HepG2 (cell line): ENCODE measurements around the gene PKNOX2. TPM values are rescaled to one million over a fixed set of nuclear protein-coding genes. Genes with fewer than 3 reads are reported as not detected.

ENCODE experiments used
- ATF6 ChIP-seq: sonication (generic); formaldehyde crosslinking; conservative IDR thresholded peaks from 2 replicates; pipeline ENCODE4 v1.4.0; 2020; ENCODE audit warnings: missing genetic modification reagents
- GABPB1 ChIP-seq: IDR thresholded peaks from 2 replicates; pipeline ENCODE4 v1.6.1; 2016; ENCODE audit warnings: mild to moderate bottlenecking, missing genetic modification reagents, moderate library complexity, missing compliant biosample characterization
- KDM6A ChIP-seq: IDR thresholded peaks from 2 replicates; pipeline ENCODE4 v1.6.1; 2016; ENCODE audit warnings: low read depth
- PAWR ChIP-seq: sonication (generic); formaldehyde crosslinking; IDR thresholded peaks from 2 replicates; pipeline ENCODE4 v1.4.0; 2020; ENCODE audit warnings: missing genetic modification reagents, mild to moderate bottlenecking, borderline replicate concordance
- SIN3B ChIP-seq: fragments of 150-350 bp; IDR thresholded peaks from 2 replicates; pipeline ENCODE4 v1.6.1; 2014; ENCODE audit warnings: low read length
- SKI ChIP-seq: fragments of 450-650 bp; IDR thresholded peaks from one replicate; pipeline ENCODE4 v1.6.1; 2018; ENCODE audit warnings: mild to moderate bottlenecking; ENCODE audit not compliant: partially characterized antibody
- SRSF1 ChIP-seq: fragments of 200-400 bp; formaldehyde crosslinking; optimal IDR thresholded peaks from 2 replicates; pipeline ENCODE3; 2017; ENCODE audit warnings: mild to moderate bottlenecking, low read depth, low read length, moderate library complexity
- polyA plus RNA-seq, 8 experiments: library from polyadenylated mRNA; depleted of rRNA in 3 of 8; stranded (reverse) in 7 of 8; unstranded in 1 of 8; fragments of >200 nt; fragmentation: Illumina TruSeq in 4 of 8; extraction: Trizol in 4 of 8; gene quantifications; 2 replicates each; pipeline versions ENCODE4 v1.2.1 to v1.2.3, GENCODE V29; 2011 to 2016; ENCODE audit warnings: low read depth in 4 of 8, missing spikeins in 1 of 8, mixed read lengths in 1 of 8; ENCODE audit not compliant: insufficient read depth in 1 of 8
- total RNA-seq, 5 experiments: library from RNA; depleted of rRNA; stranded (reverse); fragments of >200 nt; fragmentation: Illumina TruSeq; extraction: Trizol; gene quantifications; 2 replicates each; pipeline ENCODE4 v1.2.3, GENCODE V29; 2016; ENCODE audit warnings: low read depth in 1 of 5
- TF ChIP-seq, protein P1 (sequence below): sonication (generic); formaldehyde crosslinking; IDR thresholded peaks from 2 replicates; pipeline ENCODE4 v1.4.0; 2020; ENCODE audit warnings: mild to moderate bottlenecking, missing genetic modification reagents

Gene PKNOX2
- total and polyA plus RNA-seq, 2 of the 13 experiments (the other 11 are each of a cell fraction or from before 2014, with no cell fraction given): not detected

DNA sequence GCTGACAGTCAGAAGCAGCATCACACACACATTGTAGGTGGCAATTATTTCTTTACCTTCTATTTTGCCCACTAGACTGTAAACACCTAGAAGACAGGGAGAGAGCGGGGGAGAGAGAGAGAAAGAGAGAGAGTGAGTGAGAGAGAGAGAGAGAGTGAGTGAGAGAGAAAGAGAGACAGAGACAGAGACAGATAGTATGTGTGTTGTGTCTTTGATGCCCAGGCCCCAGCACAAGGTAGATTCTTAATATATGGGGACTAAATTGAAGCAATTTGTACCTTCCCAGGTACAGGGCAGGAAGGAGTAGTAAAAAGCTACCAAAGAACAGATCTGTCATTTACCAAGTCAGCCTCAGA is 163.7 kb downstream of the PKNOX2 start (continued):
- TF ChIP-seq, protein P1, sequence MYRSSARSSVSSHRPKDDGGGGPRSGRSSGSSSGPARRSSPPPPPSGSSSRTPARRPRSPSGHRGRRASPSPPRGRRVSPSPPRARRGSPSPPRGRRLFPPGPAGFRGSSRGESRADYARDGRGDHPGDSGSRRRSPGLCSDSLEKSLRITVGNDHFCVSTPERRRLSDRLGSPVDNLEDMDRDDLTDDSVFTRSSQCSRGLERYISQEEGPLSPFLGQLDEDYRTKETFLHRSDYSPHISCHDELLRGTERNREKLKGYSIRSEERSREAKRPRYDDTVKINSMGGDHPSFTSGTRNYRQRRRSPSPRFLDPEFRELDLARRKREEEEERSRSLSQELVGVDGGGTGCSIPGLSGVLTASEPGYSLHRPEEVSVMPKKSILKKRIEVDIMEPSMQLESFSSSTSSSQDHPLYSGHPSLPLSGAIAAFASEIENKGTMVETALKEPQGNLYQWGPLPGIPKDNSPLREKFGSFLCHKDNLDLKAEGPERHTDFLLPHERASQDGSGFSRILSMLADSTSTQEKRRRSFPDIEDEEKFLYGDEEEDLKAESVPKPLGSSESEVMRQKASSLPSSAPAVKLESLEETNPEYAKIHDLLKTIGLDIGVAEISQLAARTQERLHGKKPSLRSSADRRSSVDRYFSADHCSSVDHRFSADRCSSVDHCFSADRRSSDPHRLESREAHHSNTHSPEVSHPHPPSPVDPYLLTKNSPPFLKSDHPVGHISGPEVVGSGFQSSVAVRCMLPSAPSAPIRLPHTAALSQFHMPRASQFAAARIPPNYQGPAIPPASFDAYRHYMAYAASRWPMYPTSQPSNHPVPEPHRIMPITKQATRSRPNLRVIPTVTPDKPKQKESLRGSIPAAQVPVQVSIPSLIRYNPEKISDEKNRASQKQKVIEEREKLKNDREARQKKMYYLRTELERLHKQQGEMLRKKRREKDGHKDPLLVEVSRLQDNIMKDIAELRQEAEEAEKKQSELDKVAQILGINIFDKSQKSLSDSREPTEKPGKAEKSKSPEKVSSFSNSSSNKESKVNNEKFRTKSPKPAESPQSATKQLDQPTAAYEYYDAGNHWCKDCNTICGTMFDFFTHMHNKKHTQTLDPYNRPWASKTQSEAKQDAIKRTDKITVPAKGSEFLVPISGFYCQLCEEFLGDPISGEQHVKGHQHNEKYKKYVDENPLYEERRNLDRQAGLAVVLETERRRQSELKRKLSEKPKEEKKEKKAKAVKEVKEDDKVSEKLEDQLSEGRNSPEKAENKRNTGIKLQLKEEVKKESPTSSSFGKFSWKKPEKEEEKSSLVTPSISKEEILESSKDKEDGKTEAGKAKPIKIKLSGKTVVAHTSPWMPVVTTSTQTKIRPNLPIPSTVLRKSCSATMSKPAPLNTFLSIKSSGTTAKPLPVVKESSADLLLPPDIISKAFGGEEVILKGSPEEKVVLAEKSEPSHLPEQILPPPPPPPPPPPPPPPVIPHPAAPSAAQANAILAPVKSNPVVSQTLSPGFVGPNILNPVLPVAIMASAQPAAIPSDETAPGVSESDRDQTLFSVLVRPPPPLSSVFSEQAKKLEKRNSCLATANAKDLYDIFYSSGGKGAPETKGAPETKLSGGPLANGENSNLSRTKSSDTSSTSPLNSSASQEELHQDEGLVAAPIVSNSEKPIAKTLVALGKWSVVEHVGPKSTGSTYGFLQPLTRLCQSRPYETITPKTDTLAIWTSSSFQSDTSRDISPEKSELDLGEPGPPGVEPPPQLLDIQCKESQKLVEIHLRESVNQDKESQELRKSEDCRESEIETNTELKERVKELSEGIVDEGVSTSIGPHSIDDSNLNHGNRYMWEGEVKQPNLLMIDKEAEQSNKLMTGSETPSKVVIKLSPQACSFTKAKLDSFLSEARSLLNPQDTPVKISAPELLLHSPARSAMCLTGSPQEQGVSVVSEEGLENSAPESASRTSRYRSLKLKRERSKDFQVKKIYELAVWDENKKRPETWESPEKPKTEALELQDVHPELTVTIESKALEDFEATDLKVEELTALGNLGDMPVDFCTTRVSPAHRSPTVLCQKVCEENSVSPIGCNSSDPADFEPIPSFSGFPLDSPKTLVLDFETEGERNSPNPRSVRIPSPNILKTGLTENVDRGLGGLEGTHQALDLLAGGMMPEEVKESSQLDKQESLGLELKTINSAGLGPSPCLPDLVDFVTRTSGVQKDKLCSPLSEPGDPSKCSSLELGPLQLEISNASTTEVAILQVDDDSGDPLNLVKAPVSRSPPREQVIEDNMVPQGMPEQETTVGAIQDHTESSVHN (CRISPR knock-in tag): no peak
- TF ChIP-seq GABPB1 (CRISPR knock-in tag) (no peak), PAWR (CRISPR knock-in tag) (no peak), SRSF1 (no peak), SIN3B (no peak), SKI (no peak), ATF6 (CRISPR knock-in tag) (no peak), KDM6A (CRISPR knock-in tag) (no peak)
